Caco-2 (cell line): ENCODE measurements around the gene VSX1. TPM values are rescaled to one million over a fixed set of nuclear protein-coding genes. Genes with fewer than 3 reads are reported as not detected.

ENCODE experiments used
- BruUV-seq: library from RNA; stranded (reverse); fragments of 400-500 nt; replicated peaks from 2 replicates; lab custom pipeline; 2021; lab: Mats Ljungman, UMichigan
- CTCF ChIA-PET: fragments of 300-600 bp; sonication (Branson Sonifier 250); formaldehyde crosslinking; loops from one replicate; lab custom pipeline; 2022; ENCODE audit warnings: antibody characterized with exemption; lab: Charles Lee
- POLR2A ChIA-PET: fragments of 300-600 bp; sonication (Branson Sonifier 250); formaldehyde crosslinking; loops from one replicate; lab custom pipeline; 2022; ENCODE audit warnings: antibody characterized with exemption; lab: Charles Lee
- DNase-seq, 2 experiments: peaks; one replicate each; pipeline versions ENCODE4 v3.0.0 to v3.0.0-alpha.2; 2020 to 2022
- H3K27me3 ChIP-seq: replicated peaks from 2 replicates; pipeline ENCODE4 v1.6.0; 2011; ENCODE audit warnings: low read length; ENCODE audit not compliant: control insufficient read depth, insufficient read depth
- H3K36me3 ChIP-seq: 2 replicates; pipeline ENCODE4 v1.5.1; 2011; ENCODE audit warnings: low read length; ENCODE audit not compliant: control insufficient read depth, insufficient read depth
- H3K4me1 ChIP-seq: fragments of 250-450 bp; sonication (Bioruptor Pico); 2 replicates; pipeline ENCODE4 v1.5.1; 2020; ENCODE audit warnings: mild to moderate bottlenecking
- H3K4me3 ChIP-seq: 2 replicates; pipeline ENCODE4 v1.5.1; 2011; ENCODE audit warnings: low read depth, mild to moderate bottlenecking, control low read depth, low read length
- H3K9me3 ChIP-seq: fragments of 250-450 bp; sonication (Bioruptor Pico); 2 replicates; pipeline ENCODE4 v1.5.1; 2020; ENCODE audit warnings: mild to moderate bottlenecking, moderate library complexity
- H3K27ac Mint-ChIP-seq: one replicate; pipeline ENCODE4 v1.8.0; 2022; ENCODE audit warnings: mixed read lengths; ENCODE audit not compliant: unreplicated experiment
- H3K27me3 Mint-ChIP-seq: one replicate; pipeline ENCODE4 v1.8.0; 2022; ENCODE audit warnings: mixed read lengths; ENCODE audit not compliant: insufficient read depth, unreplicated experiment
- H3K36me3 Mint-ChIP-seq: one replicate; pipeline ENCODE4 v1.8.0; 2022; ENCODE audit warnings: mild to moderate bottlenecking, mixed read lengths; ENCODE audit not compliant: insufficient read depth, unreplicated experiment
- H3K4me1 Mint-ChIP-seq: one replicate; pipeline ENCODE4 v1.8.0; 2022; ENCODE audit warnings: low read depth, mixed read lengths; ENCODE audit not compliant: unreplicated experiment
- H3K4me3 Mint-ChIP-seq: one replicate; pipeline ENCODE4 v1.8.0; 2022; ENCODE audit warnings: mild to moderate bottlenecking, moderate library complexity, mixed read lengths; ENCODE audit not compliant: unreplicated experiment
- H3K9me3 Mint-ChIP-seq: one replicate; pipeline ENCODE4 v1.8.0; 2022; ENCODE audit warnings: mixed read lengths; ENCODE audit not compliant: unreplicated experiment
- intact Hi-C: fragments of 100-400 bp; cut with micrococcal nuclease; formaldehyde crosslinking; loops from one replicate; pipeline ENCODE4 v1.10.0; 2022; ENCODE audit not compliant: unreplicated experiment
- total RNA-seq: library from RNA; stranded (reverse); gene quantifications from 2 replicates; pipeline ENCODE4 v1.2.3, GENCODE V29; 2022
- TF ChIP-seq, protein P1 (sequence below), 2 experiments: fragments of 200-600 bp in 1 of 2; IDR thresholded peaks; 1 replicate in 1 of 2; 2 replicates in 1 of 2; pipeline versions ENCODE4 v1.5.1 to v1.8.0; 2011 to 2022; ENCODE audit warnings: antibody characterized with exemption in 1 of 2, control low read depth in 1 of 2, inconsistent platforms in 1 of 2, low read depth in 1 of 2, low read length in 1 of 2, mild to moderate bottlenecking in 1 of 2, moderate library complexity in 1 of 2; ENCODE audit not compliant: insufficient read depth in 1 of 2, severe bottlenecking in 1 of 2, unreplicated experiment in 1 of 2

Gene VSX1
- total RNA-seq, 1 experiment from 2014 or later, result not detected

DNA sequence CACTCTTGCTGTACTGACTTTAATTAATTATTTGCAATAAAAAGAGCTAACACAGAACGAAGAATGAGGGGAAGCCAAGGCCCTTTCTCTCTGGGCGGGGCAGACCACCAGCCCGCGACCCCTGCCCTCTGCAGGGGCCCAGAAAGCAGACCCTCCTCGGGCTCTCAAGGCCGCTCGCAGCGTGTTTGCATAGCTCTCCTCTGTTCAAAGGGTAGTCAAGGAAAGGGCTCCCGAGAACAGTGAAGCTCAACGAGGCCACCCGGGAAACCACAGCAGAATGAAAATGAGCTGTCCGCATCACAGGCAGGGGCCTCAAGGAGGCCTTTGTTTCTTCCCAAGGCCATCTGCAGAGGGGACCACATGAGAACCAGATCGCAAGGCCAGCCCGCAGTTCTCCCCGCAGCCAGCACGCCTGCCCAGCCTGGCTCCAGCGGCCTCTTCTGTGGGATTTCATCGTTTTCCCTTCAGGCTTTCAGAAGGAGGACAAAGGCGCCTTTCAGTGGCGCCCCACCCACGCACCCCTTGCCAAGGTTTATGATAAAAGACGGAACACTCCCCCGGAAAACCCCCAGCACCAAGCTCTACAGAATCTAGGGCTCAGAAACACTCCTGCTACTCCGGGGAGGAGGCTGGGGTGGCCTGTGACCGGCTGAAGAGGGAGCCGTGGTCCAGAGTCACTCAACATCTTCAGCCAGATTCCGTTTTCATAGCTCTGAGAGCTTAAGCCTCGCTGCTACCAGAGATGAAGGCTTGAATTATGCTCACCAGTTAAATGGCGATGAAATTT, 49.3 kb downstream of the VSX1 start:
- no peaks in the 10 kb centered on the region for H3K9me3 ChIP-seq
- no peak for DNase-seq
- CTCF ChIA-PET, result interaction anchor here (0.9 to 1.5 kb wide), 3 partner anchors 12 to 33 kb away, joined by 3 to 4 read pairs (median 3); no protein-coding TSS in a partner anchor
- H3K4me1 ChIP-seq, result peaks cover 24% of the 10 kb centered on the region
- H3K4me3 ChIP-seq, result no peak overlapping the region
- Mint-ChIP-seq H3K4me1 (peaks cover 5% of the 10 kb centered on the region), H3K9me3 (no peaks in the 10 kb centered on the region), H3K27ac (no peak overlapping the region), H3K4me3 (no peak overlapping the region), H3K27me3 (no peaks in the 10 kb centered on the region), H3K36me3 (peaks cover 45% of the 10 kb centered on the region)
- H3K36me3 ChIP-seq, result peaks cover 1% of the 10 kb centered on the region; the same call in 1 of the 2 replicates
- TF ChIP-seq, protein P1, sequence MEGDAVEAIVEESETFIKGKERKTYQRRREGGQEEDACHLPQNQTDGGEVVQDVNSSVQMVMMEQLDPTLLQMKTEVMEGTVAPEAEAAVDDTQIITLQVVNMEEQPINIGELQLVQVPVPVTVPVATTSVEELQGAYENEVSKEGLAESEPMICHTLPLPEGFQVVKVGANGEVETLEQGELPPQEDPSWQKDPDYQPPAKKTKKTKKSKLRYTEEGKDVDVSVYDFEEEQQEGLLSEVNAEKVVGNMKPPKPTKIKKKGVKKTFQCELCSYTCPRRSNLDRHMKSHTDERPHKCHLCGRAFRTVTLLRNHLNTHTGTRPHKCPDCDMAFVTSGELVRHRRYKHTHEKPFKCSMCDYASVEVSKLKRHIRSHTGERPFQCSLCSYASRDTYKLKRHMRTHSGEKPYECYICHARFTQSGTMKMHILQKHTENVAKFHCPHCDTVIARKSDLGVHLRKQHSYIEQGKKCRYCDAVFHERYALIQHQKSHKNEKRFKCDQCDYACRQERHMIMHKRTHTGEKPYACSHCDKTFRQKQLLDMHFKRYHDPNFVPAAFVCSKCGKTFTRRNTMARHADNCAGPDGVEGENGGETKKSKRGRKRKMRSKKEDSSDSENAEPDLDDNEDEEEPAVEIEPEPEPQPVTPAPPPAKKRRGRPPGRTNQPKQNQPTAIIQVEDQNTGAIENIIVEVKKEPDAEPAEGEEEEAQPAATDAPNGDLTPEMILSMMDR (IDR thresholded peaks at IDR 0.05; ENCODE audit: insufficient read depth in 1 of 2, low read depth in 1 of 2, low read length in 1 of 2, severe bottlenecking in 1 of 2, unreplicated experiment in 1 of 2), result no peak
- intact Hi-C loops, result no loop called here
- no peaks in the 10 kb centered on the region for H3K27me3 ChIP-seq
- BruUV-seq, result no TSS peak
- POLR2A ChIA-PET, result no interaction called here

DNA sequence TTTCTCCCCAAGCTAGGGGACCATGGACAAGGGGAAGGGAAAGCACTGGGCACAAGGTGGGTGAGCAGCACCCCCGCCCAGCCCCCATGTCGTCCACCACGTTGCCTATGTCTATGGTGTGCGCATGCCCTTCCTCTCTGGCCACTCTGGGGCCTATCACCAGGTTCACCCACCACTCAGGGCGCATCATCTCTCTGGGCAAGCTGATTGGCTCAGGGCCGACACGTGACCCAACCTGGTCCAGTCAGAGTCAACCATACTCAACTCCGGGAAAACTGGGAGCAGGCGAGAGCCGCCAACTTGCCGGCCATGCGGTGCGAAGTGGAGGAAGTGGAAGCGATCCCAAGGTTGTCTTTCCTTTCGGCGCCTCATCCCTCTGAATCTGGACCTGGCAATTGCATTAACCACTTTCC, 49.9 kb downstream of the VSX1 start:
- Mint-ChIP-seq H3K36me3 (peaks cover 46% of the 10 kb centered on the region), H3K27ac (no peak overlapping the region), H3K27me3 (no peaks in the 10 kb centered on the region), H3K9me3 (no peaks in the 10 kb centered on the region), H3K4me3 (no peak overlapping the region), H3K4me1 (peaks cover 5% of the 10 kb centered on the region)
- ChIA-PET POLR2A (interaction anchor here (1.1 kb wide), 1 partner anchor 26 kb away, joined by 3 read pairs; the partner anchor contains the start of gene ACSS1), CTCF (interaction anchor here (1.5 kb wide), 1 partner anchor 33 kb away, joined by 4 read pairs; no protein-coding TSS in a partner anchor)
- TF ChIP-seq, protein P1 (IDR thresholded peaks at IDR 0.05; ENCODE audit: insufficient read depth in 1 of 2, low read depth in 1 of 2, low read length in 1 of 2, severe bottlenecking in 1 of 2, unreplicated experiment in 1 of 2), result no peak
- Histone ChIP-seq H3K36me3 (no peaks in the 10 kb centered on the region; the same call in 1 of the 2 replicates), H3K9me3 (no peaks in the 10 kb centered on the region), H3K27me3 (no peaks in the 10 kb centered on the region), H3K4me3 (no peak overlapping the region), H3K4me1 (peaks cover 24% of the 10 kb centered on the region)
- BruUV-seq, result no TSS peak
- no peak for DNase-seq
- intact Hi-C loops, result no loop called here

DNA sequence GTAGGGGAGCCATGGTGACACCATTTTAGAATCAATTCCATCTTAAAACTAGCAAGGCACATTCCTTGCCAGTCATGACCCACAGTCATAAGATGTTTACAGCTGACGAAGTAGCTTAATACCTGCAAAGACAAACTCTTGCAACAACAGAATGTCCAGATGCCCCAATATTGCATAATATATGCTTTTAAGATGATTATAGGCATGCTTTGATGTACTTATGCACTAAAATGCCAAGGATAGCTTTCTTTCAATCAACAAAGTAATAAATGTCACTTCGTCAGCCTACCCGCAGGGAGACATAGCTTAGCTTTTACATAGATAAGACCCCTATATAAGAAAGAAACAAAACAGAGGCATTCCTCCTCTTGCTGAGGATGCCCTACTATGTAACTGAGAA, 50.7 kb downstream of the VSX1 start:
- H3K27me3 Mint-ChIP-seq, result no peaks in the 10 kb centered on the region
- intact Hi-C loops, result loop anchor here (1.0 to 2.0 kb wide), 2 partner anchors 14 to 34 kb away; no protein-coding TSS in a partner anchor

More for the DNA sequence above, 50.7 kb downstream of the VSX1 start:
- Mint-ChIP-seq H3K4me3 (no peak overlapping the region), H3K4me1 (peaks cover 5% of the 10 kb centered on the region), H3K36me3 (peaks cover 46% of the 10 kb centered on the region), H3K27ac (peak overlapping the region; percentile 46), H3K9me3 (no peaks in the 10 kb centered on the region)
- peak in 1 of 2 experiments; percentile 61 for DNase-seq
- H3K4me3 ChIP-seq, result no peak overlapping the region
- no peaks in the 10 kb centered on the region; the same call in 1 of the 2 replicates for H3K36me3 ChIP-seq
- H3K4me1 ChIP-seq, result peaks cover 24% of the 10 kb centered on the region
- TF ChIP-seq, protein P1 (IDR thresholded peaks at IDR 0.05; ENCODE audit: insufficient read depth in 1 of 2, low read depth in 1 of 2, low read length in 1 of 2, severe bottlenecking in 1 of 2, unreplicated experiment in 1 of 2), result no peak
- CTCF ChIA-PET, result interaction anchor here (0.6 to 1.2 kb wide), 3 partner anchors 13 to 34 kb away, joined by 3 to 9 read pairs (median 3); no protein-coding TSS in a partner anchor
- no peaks in the 10 kb centered on the region for H3K27me3 ChIP-seq
- BruUV-seq, result no TSS peak
- no peaks in the 10 kb centered on the region for H3K9me3 ChIP-seq
- POLR2A ChIA-PET, result interaction anchor here (1.0 to 1.1 kb wide), 3 partner anchors 27 to 38 kb away, joined by 3 read pairs; partner anchors contain the start of gene ACSS1
